Endothelial cell (in vitro differentiated cells): ENCODE measurements around the gene ZNF552. TPM values are rescaled to one million over a fixed set of nuclear protein-coding genes. Genes with fewer than 3 reads are reported as not detected.
"Not testable (repeated sequence)": the region's sequence is repeated elsewhere in the genome, so short reads cannot be mapped to it uniquely, and the experiment has no call there.

ENCODE experiments used
- DNase-seq: peaks from one replicate; pipeline ENCODE4 v3.0.0; 2021; ENCODE audit warnings: low spot score
- H3K27ac Mint-ChIP-seq: one replicate; pipeline ENCODE4 v1.8.0; 2021; ENCODE audit warnings: mixed read lengths, inconsistent platforms; ENCODE audit not compliant: unreplicated experiment
- H3K27me3 Mint-ChIP-seq: one replicate; pipeline ENCODE4 v1.8.0; 2021; ENCODE audit warnings: mild to moderate bottlenecking, moderate library complexity, mixed read lengths, inconsistent platforms; ENCODE audit not compliant: unreplicated experiment
- H3K36me3 Mint-ChIP-seq: one replicate; pipeline ENCODE4 v1.8.0; 2021; ENCODE audit warnings: mild to moderate bottlenecking, low read depth, mixed read lengths, inconsistent platforms; ENCODE audit not compliant: unreplicated experiment
- H3K4me1 Mint-ChIP-seq: one replicate; pipeline ENCODE4 v1.8.0; 2021; ENCODE audit warnings: mild to moderate bottlenecking, mixed read lengths, inconsistent platforms; ENCODE audit not compliant: unreplicated experiment
- H3K4me3 Mint-ChIP-seq: one replicate; pipeline ENCODE4 v1.8.0; 2021; ENCODE audit warnings: mild to moderate bottlenecking, mixed read lengths, inconsistent platforms; ENCODE audit not compliant: unreplicated experiment
- H3K9me3 Mint-ChIP-seq: one replicate; pipeline ENCODE4 v1.8.0; 2021; ENCODE audit warnings: mixed read lengths, inconsistent platforms; ENCODE audit not compliant: unreplicated experiment
- total RNA-seq: library from RNA; stranded (reverse); fragmentation: NEBNext Ultra II Directional; extraction: Animal tissue kit (Norgen Biotek cat#: 25700); gene quantifications from one replicate; pipeline ENCODE4 v1.2.1, GENCODE V29; 2021; ENCODE audit not compliant: unreplicated experiment
- TF ChIP-seq, protein P1 (sequence below): fragments of 200-600 bp; sonication (generic); IDR thresholded peaks from one replicate; pipeline ENCODE4 v1.5.0; 2021; ENCODE audit warnings: antibody characterized with exemption; ENCODE audit not compliant: unreplicated experiment

Gene ZNF552
- total RNA-seq, 1 donor from 2014 or later = 7.0 TPM

DNA sequence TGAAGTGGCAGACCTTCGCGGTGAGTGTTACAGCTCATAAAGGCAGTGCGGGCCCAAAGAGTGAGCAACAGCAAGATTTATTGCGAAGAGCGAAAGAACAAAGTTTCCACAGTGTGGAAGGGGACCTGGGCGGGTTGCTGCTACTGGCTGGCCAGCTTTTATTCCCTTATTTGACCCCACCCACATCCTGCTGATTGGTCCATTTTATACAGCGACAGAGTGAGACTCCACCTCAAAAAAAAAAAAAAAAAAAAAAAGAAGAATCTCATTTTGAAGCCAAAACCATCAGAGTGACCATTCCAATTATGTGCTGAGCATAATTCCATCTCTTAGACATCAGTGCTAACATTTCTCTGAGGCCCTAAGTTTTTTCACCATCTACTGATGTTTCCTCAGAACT lies 1.9 kb upstream of the ZNF552 start:
- peak overlapping the region; percentile 38 for H3K4me3 Mint-ChIP-seq
- no peak for DNase-seq
- H3K9me3 Mint-ChIP-seq = no peaks in the 10 kb centered on the region
- H3K27ac Mint-ChIP-seq = peak overlapping the region; percentile 78
- peaks cover 26% of the 10 kb centered on the region for H3K36me3 Mint-ChIP-seq
- TF ChIP-seq, protein P1, sequence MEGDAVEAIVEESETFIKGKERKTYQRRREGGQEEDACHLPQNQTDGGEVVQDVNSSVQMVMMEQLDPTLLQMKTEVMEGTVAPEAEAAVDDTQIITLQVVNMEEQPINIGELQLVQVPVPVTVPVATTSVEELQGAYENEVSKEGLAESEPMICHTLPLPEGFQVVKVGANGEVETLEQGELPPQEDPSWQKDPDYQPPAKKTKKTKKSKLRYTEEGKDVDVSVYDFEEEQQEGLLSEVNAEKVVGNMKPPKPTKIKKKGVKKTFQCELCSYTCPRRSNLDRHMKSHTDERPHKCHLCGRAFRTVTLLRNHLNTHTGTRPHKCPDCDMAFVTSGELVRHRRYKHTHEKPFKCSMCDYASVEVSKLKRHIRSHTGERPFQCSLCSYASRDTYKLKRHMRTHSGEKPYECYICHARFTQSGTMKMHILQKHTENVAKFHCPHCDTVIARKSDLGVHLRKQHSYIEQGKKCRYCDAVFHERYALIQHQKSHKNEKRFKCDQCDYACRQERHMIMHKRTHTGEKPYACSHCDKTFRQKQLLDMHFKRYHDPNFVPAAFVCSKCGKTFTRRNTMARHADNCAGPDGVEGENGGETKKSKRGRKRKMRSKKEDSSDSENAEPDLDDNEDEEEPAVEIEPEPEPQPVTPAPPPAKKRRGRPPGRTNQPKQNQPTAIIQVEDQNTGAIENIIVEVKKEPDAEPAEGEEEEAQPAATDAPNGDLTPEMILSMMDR = no peak
- peaks cover 37% of the 10 kb centered on the region for H3K4me1 Mint-ChIP-seq
- peaks cover 14% of the 10 kb centered on the region for H3K27me3 Mint-ChIP-seq

DNA sequence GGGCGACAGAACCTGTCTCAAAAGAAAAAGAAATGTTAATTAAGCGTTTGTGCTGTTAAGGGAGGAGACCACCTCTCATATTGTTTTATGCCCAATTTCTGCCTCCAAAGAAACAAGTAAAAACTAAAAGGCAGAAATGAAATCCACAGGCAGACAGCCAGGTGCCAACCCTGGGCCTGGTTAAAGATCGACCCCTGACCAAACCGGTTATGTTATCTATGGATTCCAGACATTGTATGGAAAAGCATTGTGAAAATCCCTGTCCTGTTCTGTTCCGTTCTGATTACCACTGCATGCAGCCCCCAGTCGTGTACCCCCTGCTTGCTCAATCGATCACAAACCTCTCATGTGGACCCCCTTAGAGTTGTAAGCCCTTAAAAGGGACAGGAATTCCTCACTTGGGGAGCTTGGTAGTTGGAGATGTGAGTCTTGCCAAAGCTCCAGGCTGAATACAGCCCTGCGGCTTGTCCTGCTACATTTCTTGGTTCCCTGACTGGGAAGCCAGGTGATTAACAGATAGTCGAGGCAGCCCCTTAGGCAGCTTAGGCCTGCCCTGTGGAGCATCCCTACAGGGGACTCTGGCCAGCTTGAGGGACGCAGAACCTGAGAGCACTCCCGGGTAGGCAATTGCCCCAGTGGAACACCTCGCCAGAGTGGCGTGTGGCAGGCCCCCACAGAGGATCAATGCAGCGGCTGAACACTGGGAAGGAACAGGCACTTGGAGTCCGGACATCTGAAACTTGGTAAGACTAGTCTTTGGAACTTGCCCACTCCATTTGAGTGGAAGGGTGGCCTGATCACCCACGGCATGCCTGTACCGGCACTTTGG lies 748 bp upstream of the ZNF552 start:
- Mint-ChIP-seq H3K4me1 (peaks cover 37% of the 10 kb centered on the region), H3K9me3 (no peaks in the 10 kb centered on the region), H3K27ac (peak overlapping the region; percentile 67), H3K36me3 (peaks cover 25% of the 10 kb centered on the region), H3K4me3 (peak overlapping the region; percentile 96), H3K27me3 (peaks cover 15% of the 10 kb centered on the region)
- no peak for DNase-seq
- TF ChIP-seq, protein P1 = no peak

DNA sequence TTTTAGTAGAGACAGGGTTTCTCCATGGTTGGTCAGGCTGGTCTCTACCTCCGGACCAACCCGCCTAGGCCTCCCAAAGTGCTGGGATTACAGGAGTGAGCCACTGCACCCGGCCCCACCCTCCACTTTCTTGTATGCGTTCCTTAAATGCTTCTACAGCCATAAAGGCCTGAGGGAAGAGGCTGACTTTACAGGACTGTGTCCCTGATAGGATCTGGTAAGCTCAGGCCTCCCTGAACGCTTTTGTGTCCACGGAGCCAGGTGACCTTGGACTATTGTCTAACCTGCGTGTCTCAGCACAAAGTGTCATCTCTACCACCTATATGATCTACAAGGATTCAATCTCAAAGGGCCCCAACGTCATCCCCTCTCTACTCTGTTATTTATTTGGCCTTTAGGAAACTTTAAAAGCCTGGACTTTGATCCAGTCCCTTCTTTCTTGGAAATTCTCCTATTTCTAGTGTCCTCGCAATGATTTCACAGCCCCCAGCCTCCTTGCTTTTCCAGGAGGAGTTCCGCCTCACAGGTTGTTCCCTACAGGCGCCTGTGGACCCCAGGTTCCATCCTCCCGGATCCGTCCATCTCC lies 701 bp downstream of the ZNF552 start:
- Mint-ChIP-seq H3K4me3 (peak overlapping the region; percentile 96), H3K27ac (peak overlapping the region; percentile 74), H3K27me3 (peaks cover 13% of the 10 kb centered on the region), H3K9me3 (no peaks in the 10 kb centered on the region), H3K4me1 (peaks cover 34% of the 10 kb centered on the region), H3K36me3 (peaks cover 20% of the 10 kb centered on the region)
- TF ChIP-seq, protein P1 = no peak
- no peak for DNase-seq

DNA sequence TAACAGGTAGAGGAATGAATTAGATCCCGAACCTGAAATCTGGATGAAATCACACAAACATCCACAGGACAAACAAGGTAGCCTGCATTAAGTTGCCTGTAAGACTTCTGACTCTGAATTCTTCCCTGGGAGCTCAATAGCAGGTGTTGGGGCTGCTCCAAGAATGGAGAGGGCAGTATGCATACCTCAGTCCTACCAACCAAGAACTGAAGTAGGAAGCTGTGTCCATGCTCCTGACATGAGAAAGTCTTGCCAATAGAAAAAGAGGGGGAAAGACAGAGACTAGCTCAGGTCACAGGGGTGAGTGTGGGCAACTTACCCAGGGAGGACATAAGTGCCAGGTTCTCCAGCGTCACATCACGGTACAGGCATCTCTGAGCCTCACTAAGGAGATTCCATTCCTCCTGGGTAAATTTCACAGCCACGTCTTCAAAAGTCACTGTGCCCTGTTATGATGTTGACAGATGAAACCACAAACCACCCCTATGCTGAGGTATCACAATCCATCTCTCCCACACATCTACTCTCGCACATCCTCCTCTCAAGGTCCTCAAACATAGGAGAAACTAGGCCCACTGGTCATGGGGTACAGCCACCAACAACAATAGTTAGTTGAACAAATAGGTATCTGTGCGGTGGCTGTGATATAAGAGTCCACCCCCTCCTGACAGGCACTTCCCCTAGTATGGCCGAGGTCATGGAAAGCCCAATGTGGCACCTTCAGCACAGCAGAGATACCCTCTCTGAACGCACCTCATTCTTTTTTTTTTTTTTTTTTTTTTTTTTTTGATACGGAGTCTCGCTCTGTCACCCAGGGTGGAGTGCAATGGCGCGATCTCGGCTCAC lies 1.5 kb downstream of the ZNF552 start:
- Mint-ChIP-seq H3K27me3 (peaks cover 11% of the 10 kb centered on the region), H3K4me1 (peaks cover 31% of the 10 kb centered on the region), H3K4me3 (peak overlapping the region; percentile 47), H3K27ac (peak overlapping the region; percentile 57), H3K36me3 (peaks cover 20% of the 10 kb centered on the region)
- not testable (repeated sequence) for DNase-seq, H3K9me3 Mint-ChIP-seq

DNA sequence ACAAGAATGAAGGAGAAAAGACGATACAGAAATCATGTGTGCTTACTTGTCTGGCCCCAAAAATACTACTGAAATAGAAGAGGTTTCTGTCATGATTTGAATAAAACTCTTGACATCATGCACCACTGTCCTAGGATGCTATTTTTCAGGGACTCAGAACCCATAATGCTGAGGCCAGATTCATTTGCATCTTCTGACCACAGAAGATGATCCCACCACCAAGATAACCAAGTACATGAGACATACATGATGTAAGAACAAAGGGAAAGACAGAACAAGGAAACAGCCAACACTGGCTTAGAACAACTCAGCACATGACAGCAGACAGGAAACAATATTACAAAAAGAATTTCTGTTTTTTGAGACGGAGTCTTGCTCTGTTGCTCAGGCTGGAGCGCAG lies 2.5 kb downstream of the ZNF552 start:
- H3K27me3 Mint-ChIP-seq = peaks cover 9% of the 10 kb centered on the region
- TF ChIP-seq, protein P1 = no peak
- H3K9me3 Mint-ChIP-seq = no peaks in the 10 kb centered on the region
- peak overlapping the region; percentile 65 for H3K4me3 Mint-ChIP-seq
- DNase-seq = no peak
- peaks cover 29% of the 10 kb centered on the region for H3K4me1 Mint-ChIP-seq
- H3K36me3 Mint-ChIP-seq = peaks cover 25% of the 10 kb centered on the region
- peak overlapping the region; percentile 3 for H3K27ac Mint-ChIP-seq

DNA sequence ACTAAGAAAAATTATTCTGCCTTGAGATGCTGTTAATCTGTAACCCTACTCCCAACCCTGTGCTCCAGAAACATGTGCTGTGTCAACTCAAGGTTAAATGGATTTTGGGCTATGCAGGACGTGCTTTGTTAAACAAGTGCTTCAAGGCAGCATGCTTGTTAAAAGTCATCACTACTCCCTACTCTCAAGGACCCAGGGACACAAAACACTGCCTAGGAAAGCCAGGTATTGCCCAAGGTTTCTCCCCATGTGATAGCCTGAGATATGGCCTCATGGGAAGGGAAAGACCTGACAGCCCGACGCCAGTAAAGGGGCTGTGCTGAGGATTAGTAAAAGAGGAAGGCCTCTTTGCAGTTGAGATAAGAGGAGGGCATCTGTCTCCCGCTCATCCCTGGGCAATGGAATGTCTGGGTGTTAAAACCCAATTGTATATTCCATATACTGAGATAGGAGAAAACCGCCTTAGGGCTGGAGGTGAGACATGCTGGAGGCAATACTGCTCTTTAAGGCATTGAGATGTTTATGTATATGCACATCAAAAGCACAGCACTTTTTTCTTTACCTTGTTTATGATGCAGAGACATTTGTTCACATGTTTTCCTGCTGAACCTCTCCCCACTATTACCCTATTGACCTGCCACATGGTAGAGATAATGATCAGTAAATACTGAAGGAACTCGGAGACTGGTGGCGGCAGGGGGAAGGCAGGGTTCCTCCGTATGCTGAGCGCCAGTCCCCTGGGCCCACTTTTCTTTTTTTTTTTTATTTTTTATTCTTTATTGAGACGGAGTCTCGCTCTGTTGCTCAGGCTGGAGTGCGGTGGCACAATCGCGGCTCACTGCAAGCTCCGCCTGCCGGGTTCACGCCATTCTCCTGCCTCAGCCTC lies 4.1 kb downstream of the ZNF552 start:
- H3K27me3 Mint-ChIP-seq, H3K27ac Mint-ChIP-seq, DNase-seq, H3K4me3 Mint-ChIP-seq, H3K9me3 Mint-ChIP-seq: not testable (repeated sequence)
- peaks cover 26% of the 10 kb centered on the region for H3K36me3 Mint-ChIP-seq
- peaks cover 31% of the 10 kb centered on the region for H3K4me1 Mint-ChIP-seq
